HG02763 (cell line): ENCODE results near the gene SUSD1.

Experiments
- ATAC-seq: cut with Tn5 transposase; IDR thresholded peaks from one replicate; pipeline ENCODE4 v1.9.1; 2021; ENCODE audit warnings: mild to moderate bottlenecking, moderate library complexity; ENCODE audit not compliant: unreplicated experiment

Gene SUSD1

DNA sequence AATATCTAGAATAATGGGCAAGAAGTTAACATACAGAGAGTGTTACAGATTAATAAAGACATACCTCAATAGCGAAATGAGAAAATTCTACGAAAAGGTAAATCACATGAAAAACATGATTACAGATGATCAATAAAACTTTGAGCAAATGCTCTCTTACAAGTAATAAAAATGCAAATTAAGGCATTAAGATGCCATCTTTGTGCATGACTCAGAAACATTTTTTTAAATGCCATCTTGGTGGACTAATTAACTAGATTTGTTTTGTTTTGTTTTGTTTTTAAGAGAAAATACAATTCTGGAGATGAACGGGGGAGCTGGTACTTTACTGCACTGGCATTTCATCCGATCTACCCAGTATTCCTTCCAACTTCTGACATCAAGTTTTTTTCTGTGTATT is 130.2 kb downstream of the SUSD1 start:
- ATAC-seq: no peak

DNA sequence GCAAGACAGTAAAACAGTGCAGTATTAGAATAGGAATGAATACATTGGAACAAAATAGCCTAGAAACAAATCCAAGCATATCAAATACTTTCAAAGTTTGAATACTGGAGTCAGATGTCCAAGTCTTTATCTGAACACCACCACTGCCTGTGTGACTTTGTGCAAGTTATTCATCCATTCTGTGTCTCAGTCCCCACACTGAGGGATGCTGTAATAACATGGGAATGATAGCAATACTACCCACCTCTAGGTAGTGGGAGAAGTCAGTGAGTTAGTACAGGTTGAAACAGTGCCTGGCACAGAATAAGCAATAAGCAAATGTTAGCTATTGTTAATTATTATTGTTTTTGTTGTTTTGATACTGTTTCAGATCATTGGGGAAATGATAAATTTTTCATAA is 130.9 kb downstream of the SUSD1 start:
- ATAC-seq: no peak

DNA sequence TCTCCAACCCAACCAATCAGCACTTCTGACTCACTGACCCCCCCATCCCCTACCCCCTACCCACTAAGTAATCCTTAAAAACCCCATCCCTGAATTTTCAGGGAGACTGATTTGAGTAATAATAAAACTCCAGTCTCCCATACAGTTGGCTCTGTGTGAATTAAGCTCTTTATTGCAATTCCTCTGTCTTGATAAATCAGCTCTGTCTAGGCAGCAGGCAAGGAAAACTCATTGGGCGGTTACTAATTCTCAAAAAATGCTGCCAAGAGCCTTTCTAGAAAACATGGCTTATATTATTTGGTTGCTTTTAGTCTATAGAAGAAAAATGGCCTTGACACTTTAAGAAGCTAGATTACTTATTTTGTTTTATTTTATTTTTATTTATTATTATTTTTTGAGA is 131.7 kb downstream of the SUSD1 start:
- ATAC-seq: no peak

DNA sequence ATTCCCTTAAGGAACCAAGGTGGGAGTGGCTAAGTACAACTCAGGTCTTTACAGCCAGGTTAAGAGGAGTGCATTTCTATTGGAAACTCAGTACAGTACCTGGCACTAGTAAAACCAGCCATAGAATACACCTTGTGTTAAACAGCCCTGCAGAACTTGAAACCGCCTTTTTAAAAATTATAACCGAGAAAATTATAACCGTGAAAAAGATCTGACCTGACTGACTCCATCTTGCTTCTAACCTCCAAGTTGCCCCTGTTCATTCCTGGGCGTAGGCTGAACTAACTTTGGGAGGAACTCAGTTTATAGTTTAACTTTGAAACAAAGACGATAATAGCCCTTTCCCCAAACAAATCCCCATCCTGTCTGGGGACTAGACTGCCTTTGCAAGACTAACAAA is 132.3 kb downstream of the SUSD1 start:
- ATAC-seq: no peak

DNA sequence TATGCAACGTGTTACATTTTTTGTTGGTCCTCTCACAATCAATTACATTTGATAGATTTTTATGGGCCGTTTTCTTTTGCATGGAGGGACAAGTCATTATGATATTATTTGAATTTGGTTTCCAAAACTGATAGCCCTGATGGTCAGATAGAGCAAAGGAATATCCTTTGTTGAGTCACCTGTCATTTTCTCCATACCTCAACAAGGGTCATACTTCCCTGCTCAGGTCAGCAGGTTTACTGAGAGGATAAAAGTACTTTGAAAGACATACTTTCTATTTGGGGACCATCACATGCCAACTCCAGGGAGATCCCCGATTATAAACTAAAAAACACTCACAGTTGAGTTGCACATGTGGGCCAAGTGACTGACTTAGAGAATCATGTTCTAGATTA is 132.9 kb downstream of the SUSD1 start:
- ATAC-seq: no peak

DNA sequence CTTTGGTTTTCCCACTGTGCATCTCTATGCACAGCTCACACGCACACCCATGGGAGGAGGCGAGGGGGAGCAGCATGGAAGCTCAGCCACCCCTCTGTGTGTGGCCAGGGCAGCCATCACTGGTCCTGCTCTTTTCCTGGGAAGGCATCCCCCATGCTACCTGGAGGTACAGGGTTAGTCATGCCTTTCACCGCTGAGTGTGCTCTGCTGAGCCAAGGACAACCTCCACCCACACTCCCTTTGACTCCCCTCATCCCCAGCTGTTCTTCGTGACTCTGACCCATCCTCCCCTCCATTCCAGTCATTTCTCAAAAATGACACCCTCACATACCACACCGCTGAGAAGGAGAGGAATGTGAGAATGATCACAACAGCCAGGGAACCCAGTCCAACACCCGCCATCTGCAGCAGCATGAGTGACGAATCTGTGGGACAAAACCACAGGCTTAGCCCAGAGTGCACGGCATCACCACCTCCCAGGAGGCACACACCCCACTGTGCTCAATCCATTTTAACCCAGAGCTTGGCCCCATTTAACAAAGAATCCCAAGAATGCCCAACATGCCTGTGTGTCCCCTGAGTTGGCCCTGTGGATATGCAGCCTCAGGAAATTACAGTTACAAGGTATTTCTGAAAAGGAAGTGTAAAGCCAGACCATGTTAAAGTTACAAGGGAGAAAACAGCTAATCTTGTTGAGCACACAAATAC is 133.4 kb downstream of the SUSD1 start:
- no peak for ATAC-seq

DNA sequence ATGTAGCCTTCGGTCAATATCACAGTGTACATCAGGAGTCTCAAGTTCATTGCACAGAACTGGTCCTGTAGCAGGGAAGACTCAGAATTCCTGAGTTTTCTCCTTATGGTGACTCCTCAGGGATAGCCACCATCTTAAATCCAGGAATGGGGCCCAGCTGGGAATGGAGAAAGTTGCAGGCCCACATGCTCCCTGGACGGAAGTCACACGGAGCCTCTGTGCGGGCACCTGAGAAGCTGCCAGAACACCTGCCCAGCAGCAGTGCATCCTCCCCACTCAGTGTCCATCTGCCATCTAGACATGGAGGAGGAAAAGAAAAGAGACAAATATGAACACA is 133.9 kb downstream of the SUSD1 start:
- ATAC-seq: no peak

DNA sequence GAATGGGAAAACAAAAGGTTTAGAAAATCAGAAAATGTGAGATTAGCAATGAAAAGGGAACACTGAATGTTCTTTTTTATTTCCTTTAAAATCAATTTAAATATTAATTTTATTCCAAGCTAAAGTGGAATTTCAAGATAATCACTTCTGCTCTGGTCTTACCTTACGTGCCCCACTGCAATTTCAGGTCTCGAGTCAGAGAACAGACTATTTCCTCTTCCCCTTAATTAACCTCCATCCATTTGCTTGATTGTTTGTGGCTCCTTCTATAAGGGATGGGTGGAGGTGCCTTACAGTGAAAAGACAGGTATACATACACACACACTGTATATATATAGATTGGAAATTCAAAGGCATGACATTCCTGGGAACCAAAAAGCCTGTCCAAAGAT is 137.1 kb downstream of the SUSD1 start:
- ATAC-seq: no peak

DNA sequence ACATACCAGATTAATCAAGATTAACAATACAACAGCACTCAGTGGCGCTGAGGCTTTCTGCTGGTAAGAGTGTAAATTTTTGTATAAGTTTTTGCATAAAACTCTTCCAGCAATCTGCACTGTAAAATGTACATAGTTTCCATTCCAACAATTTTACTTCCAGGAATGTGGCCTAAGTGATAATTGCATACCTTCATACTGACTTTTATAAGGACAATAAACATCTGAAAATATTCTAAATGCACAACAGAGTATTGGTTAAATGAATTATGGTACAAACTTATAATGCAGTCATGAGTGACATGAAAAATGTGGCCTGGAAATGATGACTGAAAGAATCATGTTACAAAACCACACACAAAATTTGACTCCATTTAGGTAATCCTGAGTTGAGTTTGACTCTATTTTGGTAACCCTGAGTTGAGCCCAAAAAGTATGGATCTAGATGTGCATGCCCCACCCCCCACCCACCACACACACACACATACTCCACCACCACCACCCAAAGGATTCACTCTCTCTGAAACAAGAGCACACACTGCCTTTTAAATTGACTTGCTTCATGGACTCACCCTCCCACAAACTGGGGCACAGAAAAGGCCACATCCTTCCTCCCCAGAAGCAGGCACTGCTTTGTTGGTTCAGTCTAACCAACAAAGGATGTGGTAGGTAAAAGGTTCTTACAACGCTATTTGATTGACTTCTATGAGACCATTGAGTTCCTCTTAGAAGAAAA is 137.6 kb downstream of the SUSD1 start:
- ATAC-seq: peak; percentile 35

DNA sequence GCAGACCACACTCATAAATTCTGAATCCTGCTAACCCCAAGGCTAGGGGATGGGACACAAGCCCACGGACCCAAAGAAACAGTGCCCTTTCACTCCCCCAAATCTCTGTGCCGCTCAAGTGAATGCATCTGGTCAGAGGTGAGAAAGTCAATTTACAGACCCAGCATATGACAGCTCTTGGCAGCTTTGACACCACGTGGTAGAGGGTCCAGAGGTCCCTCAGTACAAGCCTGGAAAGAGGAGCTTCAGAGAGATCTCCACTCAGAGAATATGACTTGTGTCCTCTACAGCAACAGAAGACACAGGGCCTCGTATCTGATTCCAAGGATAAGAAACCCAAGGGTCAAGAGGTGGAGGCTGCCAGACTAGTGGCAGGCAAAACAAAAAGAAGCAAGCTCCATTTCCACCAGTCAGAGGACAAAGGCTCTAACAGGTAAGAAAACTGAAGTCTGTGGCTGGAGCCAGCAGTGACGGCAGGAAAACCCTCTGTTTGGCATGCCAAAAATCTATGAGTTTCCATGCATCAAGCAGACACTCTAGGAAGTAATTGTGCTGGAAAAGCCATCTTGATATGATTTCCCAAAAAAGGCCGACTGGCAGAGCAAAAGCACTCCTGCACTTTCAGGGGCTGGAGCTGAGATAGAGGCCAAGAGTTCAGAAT is 139.8 kb downstream of the SUSD1 start:
- ATAC-seq: no peak

DNA sequence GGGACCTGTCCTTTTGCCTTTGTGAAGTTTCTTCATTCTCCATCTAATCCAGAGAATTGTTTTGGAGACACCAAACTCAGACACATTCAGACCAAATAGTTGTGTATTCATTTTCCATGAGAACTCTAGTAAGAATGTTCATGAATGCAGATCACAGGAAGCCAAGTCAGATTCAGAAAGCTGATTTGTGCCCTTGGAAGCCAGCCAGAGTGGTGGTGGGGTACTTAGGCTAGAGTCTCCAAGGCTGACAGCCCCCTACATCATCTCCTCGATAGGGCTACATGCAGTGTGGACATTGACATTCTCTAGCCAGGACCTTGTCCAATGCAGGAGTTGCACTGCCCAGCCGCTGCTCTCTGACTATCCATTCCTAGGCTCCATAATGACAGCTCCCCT is 140.9 kb downstream of the SUSD1 start:
- ATAC-seq: no peak

DNA sequence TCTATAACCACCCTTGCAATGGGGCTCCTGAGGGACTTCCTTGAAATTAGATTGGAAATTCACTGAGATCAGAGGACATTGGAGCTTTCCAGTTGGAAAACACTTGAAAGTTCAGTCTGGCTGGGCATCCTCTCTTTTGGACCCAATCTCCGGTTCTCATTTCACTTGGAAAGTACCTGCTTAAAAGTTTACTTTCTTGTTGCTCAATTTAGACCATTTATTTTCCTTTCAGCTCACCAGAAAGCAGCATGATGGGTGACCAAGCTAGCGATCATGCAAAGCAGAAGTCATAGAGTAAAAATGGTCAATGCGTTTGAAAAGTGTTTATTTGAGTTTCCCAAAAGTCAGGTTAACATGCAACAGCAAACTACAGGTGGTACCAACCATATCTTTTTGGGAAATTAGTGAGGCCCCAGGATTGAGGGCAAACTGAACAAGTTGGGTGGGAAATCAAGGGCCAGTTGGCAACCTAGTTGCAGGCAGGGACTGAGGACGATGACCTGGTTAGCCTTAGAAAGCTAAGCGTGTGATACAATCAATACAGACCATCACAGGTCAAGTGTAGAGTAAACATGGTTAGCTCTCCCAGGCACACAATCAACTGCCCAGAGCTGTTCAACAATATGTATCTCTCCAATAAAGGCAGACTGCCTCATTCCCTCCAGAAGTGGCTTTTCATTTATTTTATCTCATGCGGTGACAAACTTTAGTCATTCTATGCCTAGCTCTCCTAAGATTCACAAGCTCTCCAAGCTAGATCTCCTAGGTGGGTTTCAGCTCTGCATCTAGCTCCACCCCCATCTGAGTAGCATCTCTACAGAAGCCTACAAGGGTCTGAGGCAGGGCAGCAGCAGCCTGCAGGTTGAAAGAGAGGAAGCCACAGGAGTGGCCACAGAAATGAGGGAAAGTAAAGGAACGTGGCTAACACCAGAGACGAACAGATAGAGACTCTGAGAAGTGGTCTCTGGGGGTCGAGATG is 141.6 kb downstream of the SUSD1 start:
- ATAC-seq: no peak

DNA sequence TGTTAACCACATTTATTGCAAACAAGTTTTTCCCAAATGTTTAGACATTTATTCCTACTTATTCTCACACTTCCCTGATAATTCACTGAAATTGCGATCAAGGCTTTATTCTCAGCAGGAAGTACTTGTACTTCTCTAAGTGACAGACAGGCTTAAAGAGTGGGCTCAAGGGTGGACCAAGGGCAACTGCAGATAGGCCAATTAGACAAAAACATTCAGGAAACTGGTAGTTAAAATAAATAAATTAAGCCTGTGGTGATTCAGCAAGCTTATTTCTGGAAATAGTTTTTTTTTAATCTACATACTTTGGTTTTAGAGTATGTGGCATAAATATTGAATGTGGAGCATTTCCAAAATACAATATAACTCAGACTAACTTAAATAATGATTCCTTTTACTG is 142.4 kb downstream of the SUSD1 start:
- ATAC-seq: no peak

DNA sequence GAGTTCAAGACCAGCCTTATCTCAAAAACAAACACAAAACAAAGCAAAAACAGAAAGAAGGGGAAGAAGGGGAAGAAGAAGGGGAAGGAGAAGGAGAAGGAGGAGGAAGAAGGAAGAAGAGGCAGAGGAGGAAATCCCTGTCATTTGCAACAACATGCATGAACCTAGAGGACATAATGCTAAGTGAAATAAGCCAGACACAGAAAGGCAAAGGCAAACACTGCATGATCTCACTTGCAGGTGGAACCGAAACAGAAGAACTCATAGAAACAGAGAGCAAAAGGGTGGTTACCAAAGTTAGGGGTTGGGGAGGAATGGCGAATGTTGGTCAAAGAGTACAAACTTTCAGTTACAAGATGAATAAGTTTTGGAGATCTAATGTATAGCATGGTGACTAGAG is 143.1 kb downstream of the SUSD1 start:
- peak; percentile 44 for ATAC-seq

DNA sequence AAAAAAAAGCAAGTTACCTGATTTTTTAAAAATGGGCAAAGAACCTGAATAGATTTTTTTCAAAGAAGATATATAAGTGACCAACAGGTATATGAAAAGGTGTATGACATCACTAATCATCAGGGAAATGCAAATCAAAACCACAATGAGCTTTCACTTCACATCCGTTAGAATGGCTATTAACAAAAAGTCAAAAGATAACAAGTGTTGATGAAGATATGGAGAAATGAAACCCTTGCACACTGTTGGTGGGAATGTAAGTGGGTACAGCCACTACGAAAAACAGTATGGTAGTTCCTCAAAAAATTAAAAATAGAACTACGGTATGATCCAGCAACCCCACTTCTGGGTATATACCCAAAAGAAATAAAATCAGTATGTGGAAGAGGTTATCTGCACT is 143.7 kb downstream of the SUSD1 start:
- no peak for ATAC-seq

DNA sequence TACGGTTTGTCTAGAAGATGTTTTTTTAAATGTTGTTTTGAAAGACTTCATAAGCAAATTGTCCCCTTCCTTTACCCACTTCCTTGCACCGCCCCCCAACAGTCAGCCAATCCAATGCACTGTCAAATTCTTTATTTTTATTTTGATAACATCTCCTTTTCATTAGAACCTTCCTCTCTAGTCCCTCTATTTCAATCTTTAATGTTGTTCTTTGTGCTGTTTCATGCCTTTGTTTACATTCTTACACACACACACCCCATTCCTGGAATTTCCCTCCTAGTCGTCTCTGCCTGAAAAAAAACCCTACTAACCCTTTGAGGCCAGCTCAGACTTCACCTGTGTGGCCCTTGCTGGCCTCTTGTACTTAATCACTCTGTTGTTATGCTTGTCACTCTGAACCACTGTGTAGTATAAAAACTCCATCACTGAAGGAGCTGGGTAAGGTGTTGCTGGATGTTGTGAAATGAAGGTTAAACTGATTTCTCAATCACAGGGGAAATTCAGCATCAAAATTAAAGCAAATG is 145.1 kb downstream of the SUSD1 start:
- no peak for ATAC-seq

DNA sequence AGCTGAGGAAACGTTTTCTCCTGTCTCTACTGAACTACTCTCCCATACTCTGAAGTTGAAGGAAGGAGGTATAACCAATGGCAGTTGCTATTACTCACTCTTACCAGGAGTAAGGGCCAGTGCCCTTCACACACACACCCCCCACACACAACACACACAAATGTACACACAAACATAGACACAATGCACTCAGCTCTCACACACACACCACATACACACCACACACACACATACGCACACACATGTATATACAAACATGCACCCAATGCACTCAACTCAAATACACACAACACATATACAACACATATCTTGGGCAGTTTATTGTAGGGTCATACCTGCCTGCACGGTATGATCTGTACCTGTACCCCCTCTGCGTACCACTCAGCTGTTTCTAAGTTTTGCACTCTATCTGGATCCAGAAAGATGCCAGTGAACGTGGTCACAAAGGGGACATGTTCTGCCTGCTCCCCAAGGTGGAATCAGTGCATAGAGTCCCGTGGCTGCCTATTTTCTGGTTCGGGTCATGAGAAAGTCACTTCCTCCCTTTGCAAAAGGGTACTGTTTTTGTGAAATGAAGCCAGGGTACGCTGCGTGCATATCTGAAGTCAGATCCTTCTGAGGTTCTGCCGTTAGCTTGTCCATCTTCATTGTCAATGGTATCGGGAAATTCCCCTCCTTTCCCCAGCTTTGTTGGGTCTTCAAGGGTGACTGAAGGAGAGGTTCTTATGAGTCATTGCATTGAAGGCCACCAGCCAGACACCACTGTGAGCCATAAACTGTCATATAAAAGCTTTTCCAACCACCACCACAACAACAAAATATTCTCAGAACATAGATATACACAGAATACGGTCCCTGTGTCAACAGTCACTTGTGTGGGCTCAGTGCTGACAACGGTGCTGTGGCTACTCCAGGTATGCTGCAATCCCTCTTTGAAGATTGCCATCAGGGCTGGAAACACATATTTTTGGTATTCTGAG is 146.6 kb downstream of the SUSD1 start:
- peak; percentile 41 for ATAC-seq

DNA sequence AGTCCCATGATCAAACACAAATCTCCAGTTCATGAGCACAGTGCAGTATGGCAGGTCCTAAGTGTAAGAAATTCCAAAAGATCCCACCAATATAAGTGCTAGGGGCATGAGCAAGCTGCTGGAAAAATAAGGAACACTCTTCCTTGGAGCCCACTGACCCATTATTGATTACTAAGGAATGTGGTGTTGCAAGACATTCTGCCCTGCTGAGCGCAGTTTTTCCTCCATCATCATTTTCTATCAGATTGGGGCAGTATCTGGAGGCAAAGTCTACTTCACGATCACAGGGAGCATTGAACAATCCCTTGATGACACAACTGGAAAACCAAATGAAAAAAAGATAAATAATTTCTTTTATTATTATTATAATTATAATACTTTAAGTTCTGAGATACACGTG is 149.2 kb downstream of the SUSD1 start:
- ATAC-seq: no peak

DNA sequence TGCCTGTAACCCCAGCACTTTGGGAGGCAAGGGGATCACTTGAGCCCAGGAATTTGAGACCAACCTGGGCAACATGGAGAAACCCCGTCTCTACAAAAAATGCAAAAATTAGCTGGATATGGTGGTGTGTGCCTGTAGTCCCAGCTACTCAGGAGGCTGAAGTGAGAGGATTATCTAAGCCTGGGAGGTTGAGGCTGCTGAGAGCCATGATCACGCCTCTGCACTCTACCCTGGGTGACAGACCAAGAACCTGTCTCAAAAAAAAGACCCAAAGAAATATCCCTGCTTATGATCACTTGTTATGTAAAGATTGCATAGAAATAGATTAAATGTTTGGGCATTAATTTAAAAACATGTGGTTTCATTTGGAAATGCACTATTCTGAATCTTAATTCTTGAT is 153.4 kb downstream of the SUSD1 start:
- ATAC-seq: no peak
